ENCODE data around the gene RELN. TPM values are rescaled to one million over a fixed set of nuclear protein-coding genes. Genes with fewer than 3 reads are reported as not detected.
"Not testable (repeated sequence)": the region's sequence is repeated elsewhere in the genome, so short reads cannot be mapped to it uniquely, and the experiment has no call there.

Gene RELN
- total RNA-seq, 1 experiment from 2014 or later, result 59.0 TPM

DNA sequence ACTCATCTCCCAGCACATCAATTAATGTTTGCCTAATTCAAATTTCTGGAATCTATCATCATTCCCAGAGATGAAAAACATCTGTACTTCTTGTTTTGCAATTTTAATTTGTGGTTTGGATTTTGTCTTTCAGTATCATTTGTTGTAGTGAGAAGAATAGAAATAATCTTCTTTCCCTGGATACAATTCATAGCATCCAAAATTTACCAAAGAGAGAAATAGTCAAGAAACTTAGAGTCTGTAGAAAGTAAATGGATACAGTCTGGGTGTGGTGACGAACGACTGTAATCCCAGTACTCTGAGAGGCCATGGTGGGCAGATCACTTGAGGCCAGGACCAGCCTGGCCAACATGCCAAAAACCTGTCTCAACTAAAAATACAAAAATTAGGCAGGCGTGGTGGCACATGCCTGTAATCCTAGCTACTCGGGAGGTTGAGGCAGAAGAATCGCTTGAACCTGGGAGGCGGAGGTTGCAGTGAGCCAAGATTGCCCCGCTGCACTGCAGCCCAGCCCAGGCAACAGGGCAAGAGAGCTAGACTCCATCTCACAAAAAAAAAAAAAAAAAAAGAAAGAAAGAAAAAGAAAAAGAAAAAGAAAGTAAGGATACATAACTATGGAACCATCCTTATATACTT, 193.0 kb downstream of the RELN start:
- no peaks in the 10 kb centered on the region for H3K9me3 ChIP-seq (replicated peaks)
- H3K36me3 ChIP-seq, result no peaks in the 10 kb centered on the region
- H3K4me1 ChIP-seq, result no peaks in the 10 kb centered on the region
- no peak overlapping the region for H3K4me3 ChIP-seq
- no peaks in the 10 kb centered on the region for H3K27me3 ChIP-seq
- DNase-seq, result no peak
- no peak overlapping the region for H3K27ac ChIP-seq

GRCh38 chr7:103795787-103796186, 193.7 kb downstream of the RELN start:
- Histone ChIP-seq H3K36me3 (no peaks in the 10 kb centered on the region), H3K4me1 (no peaks in the 10 kb centered on the region), H3K27ac (no peak overlapping the region), H3K27me3 (no peaks in the 10 kb centered on the region), H3K9me3 (replicated peaks) (no peaks in the 10 kb centered on the region), H3K4me3 (no peak overlapping the region)
- peak in 1 of 2 experiments; percentile 6 for DNase-seq

- H3K27me3 ChIP-seq, result no peaks in the 10 kb centered on the region
- no peaks in the 10 kb centered on the region for H3K4me1 ChIP-seq
- no peak overlapping the region for H3K27ac ChIP-seq
- no peak for DNase-seq
- H3K9me3 ChIP-seq (replicated peaks), result no peaks in the 10 kb centered on the region
- H3K36me3 ChIP-seq, result no peaks in the 10 kb centered on the region
- no peak overlapping the region for H3K4me3 ChIP-seq
These were observed 194.4 kb downstream of the RELN start for GRCh38 chr7:103795107-103795506.

- Histone ChIP-seq H3K36me3 (no peaks in the 10 kb centered on the region), H3K4me1 (no peaks in the 10 kb centered on the region), H3K27me3 (no peaks in the 10 kb centered on the region), H3K9me3 (replicated peaks) (no peaks in the 10 kb centered on the region), H3K4me3 (no peak overlapping the region), H3K27ac (no peak overlapping the region)
- DNase-seq, result no peak
These were observed 195.0 kb downstream of the RELN start for GRCh38 chr7:103794424-103794823.

DNA sequence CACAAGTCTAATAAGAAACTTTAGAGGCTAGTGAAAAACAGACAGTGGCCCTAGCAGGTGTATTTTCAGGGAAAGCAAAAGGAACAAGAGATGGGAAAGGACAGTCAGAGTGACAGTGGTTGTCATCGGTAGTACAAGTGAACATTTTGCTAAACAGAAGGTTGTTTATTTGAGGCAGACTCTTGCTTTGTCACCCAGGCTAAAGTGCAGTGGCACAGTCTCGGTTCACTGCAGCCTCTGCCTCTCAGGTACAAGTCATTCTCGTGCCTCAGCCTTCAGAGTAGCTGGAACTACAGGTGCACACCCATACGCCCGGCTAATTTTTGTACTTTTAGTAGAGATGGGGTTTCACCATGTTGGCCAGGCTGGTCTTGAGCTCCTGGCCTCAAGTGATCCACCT, 195.8 kb downstream of the RELN start:
- no peaks in the 10 kb centered on the region for H3K9me3 ChIP-seq (replicated peaks)
- H3K27me3 ChIP-seq, result no peaks in the 10 kb centered on the region
- H3K27ac ChIP-seq, result no peak overlapping the region
- no peaks in the 10 kb centered on the region for H3K36me3 ChIP-seq
- no peak overlapping the region for H3K4me3 ChIP-seq
- H3K4me1 ChIP-seq, result no peaks in the 10 kb centered on the region
- no peak for DNase-seq

DNA sequence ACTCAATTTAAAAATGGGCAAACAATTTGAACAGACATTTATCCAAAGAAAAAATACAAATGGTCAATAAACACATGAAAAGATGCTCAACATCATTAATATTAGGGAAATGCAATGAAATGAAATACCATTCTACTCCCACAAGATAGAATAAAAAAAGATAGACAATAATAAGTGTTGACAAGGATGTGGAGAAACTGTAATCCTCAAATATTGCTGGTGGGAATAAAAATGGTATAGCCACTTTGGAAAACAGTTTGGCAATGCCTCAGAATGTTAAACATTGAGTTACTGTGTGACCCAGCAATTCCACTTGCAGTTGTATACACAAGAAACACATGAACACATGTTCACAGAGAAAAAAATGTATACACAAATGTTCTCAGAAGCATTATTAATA, 197.6 kb downstream of the RELN start:
- H3K4me1 ChIP-seq, result no peaks in the 10 kb centered on the region
- no peak for DNase-seq
- no peak overlapping the region for H3K27ac ChIP-seq
- H3K27me3 ChIP-seq, result no peaks in the 10 kb centered on the region
- H3K4me3 ChIP-seq, result no peak overlapping the region
- H3K36me3 ChIP-seq, result no peaks in the 10 kb centered on the region
- H3K9me3 ChIP-seq (replicated peaks), result no peaks in the 10 kb centered on the region

- H3K27me3 ChIP-seq; H3K27ac ChIP-seq; DNase-seq; H3K4me1 ChIP-seq; H3K36me3 ChIP-seq; H3K4me3 ChIP-seq; H3K9me3 ChIP-seq (replicated peaks): not testable (repeated sequence)
These were observed 202.4 kb downstream of the RELN start for GRCh38 chr7:103787041-103787440.

DNA sequence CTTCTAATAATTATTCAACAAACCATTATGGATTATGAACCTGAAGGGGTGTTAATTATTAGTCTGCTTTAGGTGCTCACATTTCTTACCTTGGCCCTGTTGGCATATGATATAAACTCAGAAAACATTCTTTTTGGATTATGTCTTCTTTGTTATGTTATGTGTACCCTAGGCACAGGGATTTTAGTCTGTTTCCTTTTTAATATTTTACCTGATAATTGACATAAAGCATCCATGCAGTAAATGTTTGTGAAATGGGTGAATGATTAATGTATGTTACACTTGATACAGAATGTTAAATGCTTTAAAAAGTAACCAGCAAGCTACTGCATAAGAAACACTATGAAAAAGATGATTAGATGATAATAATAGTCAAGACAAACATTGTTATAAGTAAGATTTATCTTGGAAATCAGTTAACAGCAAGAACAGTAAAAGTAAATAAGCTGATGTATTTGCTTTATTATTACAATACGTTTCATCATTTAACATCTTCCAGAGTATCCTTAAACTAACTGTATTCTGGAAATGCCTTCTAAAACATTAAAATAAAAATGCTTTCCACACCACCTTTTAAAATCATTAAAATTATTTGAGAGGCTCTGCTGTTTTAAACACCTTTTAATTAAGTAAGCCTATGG, 204.7 kb downstream of the RELN start:
- no peak overlapping the region for H3K27ac ChIP-seq
- no peaks in the 10 kb centered on the region for H3K9me3 ChIP-seq (replicated peaks)
- no peaks in the 10 kb centered on the region for H3K27me3 ChIP-seq
- no peaks in the 10 kb centered on the region for H3K4me1 ChIP-seq
- H3K36me3 ChIP-seq, result no peaks in the 10 kb centered on the region
- H3K4me3 ChIP-seq, result no peak overlapping the region
- no peak for DNase-seq

DNA sequence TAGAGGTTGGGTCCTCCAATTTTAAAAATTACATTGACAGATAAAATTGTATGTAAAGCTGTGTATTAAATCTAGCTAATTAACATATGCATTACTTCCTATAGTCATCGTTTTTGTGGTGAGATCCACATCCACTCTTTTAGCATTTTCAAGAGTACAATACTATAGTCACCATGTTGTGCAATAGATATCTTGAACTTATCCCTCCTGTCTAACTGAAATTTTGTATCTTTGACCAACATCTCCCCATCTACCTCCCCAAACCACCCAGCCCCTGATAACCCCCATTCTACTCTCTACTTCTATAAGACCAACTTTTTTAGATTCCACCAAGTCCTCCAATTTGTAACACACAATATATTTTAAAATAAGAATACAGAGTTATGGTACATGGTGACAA, 208.0 kb downstream of the RELN start:
- Histone ChIP-seq H3K27me3 (no peaks in the 10 kb centered on the region), H3K36me3 (no peaks in the 10 kb centered on the region), H3K4me1 (no peaks in the 10 kb centered on the region), H3K9me3 (replicated peaks) (no peaks in the 10 kb centered on the region), H3K27ac (no peak overlapping the region), H3K4me3 (no peak overlapping the region)
- DNase-seq, result no peak

GRCh38 chr7:103780561-103780960, 208.9 kb downstream of the RELN start:
- H3K4me3 ChIP-seq; DNase-seq; H3K36me3 ChIP-seq; H3K4me1 ChIP-seq; H3K27ac ChIP-seq; H3K9me3 ChIP-seq (replicated peaks); H3K27me3 ChIP-seq: not testable (repeated sequence)

DNA sequence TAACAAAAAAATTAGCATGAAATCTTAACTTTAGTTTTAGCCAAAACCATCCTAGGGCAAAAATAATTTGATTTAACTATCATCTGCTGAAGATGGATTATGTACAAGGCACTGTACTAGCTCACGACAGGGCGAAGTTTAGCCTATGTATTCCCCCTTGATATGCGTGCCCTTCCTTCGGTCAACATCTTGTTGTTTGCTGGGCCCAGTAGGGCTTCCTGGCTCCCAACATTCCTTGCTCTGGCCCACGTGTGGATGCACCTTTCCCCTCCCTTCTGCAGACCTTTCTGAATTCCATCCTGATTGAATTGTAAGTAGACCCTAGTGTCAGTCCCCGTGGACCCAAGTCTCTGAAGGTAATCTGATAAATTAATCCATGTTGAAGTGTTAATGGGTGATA, 212.0 kb downstream of the RELN start:
- Histone ChIP-seq H3K9me3 (replicated peaks) (no peaks in the 10 kb centered on the region), H3K4me3 (no peak overlapping the region), H3K36me3 (no peaks in the 10 kb centered on the region; the same call in 1 of the 2 replicates), H3K27me3 (no peaks in the 10 kb centered on the region), H3K4me1 (no peaks in the 10 kb centered on the region), H3K27ac (no peak overlapping the region)
- no peak for DNase-seq

DNA sequence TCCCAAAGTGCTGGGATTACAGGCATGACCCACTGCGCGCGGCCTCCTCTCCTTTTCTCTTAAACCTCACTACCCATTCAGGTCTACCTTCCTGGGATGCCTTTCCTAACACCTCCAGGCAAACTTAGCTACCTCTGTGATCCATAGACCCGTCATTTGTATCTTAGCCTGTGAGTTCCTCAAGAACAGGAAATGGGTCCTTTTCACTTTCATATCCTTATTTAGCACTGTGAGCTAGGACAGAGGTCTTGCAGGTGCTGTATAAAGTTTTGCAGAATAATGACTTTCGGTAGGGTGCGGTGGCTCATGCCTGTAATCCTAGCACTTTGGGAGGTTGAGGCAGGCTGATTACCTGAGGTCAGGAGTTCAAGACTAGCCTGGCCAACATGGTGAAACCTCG, 215.7 kb downstream of the RELN start:
- H3K27me3 ChIP-seq, result no peaks in the 10 kb centered on the region
- DNase-seq, result no peak
- H3K4me3 ChIP-seq, result no peak overlapping the region
- no peaks in the 10 kb centered on the region; the same call in 1 of the 2 replicates for H3K36me3 ChIP-seq
- no peak overlapping the region for H3K27ac ChIP-seq
- H3K4me1 ChIP-seq, result no peaks in the 10 kb centered on the region
- H3K9me3 ChIP-seq (replicated peaks), result no peaks in the 10 kb centered on the region

GRCh38 chr7:103772171-103772773, 217.2 kb downstream of the RELN start:
- no peak overlapping the region for H3K27ac ChIP-seq
- no peak for DNase-seq
- H3K4me1 ChIP-seq, result no peaks in the 10 kb centered on the region
- H3K36me3 ChIP-seq, result no peaks in the 10 kb centered on the region; the same call in 1 of the 2 replicates
- H3K4me3 ChIP-seq, result no peak overlapping the region
- H3K27me3 ChIP-seq, result no peaks in the 10 kb centered on the region
- no peaks in the 10 kb centered on the region for H3K9me3 ChIP-seq (replicated peaks)

DNA sequence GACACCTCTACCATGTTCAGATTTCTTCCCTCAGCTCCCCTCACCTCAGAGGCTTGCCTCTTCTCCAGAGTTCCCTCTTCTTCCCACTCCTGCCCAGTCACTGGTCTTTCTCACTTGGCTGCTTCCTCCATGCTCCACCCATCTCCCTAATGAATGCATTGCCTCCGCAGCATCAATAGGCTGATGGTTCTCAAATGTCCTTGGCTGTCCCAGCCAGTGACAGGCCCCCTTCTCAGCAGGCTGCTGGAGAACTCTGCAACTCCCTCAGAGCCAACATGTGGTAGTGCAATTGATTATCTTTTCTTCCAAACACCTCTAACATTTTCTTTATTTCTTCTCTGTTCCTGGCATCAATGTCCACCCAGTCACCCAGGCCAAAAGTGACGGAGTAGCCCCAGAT, 218.2 kb downstream of the RELN start:
- Histone ChIP-seq H3K27ac (no peak overlapping the region), H3K4me3 (no peak overlapping the region), H3K4me1 (peaks cover 7% of the 10 kb centered on the region)

GRCh38 chr7:103766660-103767059, 222.8 kb downstream of the RELN start:
- Histone ChIP-seq H3K4me1 (peaks cover 13% of the 10 kb centered on the region), H3K4me3 (no peak overlapping the region), H3K9me3 (replicated peaks) (no peaks in the 10 kb centered on the region), H3K27ac (no peak overlapping the region), H3K36me3 (no peaks in the 10 kb centered on the region), H3K27me3 (no peaks in the 10 kb centered on the region)
- DNase-seq, result peak; percentile 60 to 78

More for the DNA sequence above, 218.2 kb downstream of the RELN start:
- Histone ChIP-seq H3K36me3 (no peaks in the 10 kb centered on the region; the same call in 1 of the 2 replicates), H3K27me3 (no peaks in the 10 kb centered on the region), H3K9me3 (replicated peaks) (no peaks in the 10 kb centered on the region)
- DNase-seq, result no peak

All from SJCRH30 (cell line).